A549 (cell line): ENCODE measurements around the gene DHX15. TPM values are rescaled to one million over a fixed set of nuclear protein-coding genes. Genes with fewer than 3 reads are reported as not detected.

Experiments
- ATAC-seq, 2 experiments: fragments of 200-7000 bp in 1 of 2; fragments of >200 bp in 1 of 2; cut with Nextera tagmentation in 1 of 2; cut with Tn5 transposase in 1 of 2; 3 replicates each; pipeline versions ENCODE4 v1.8.0 to v1.9.1; 2018 to 2020; ENCODE audit warnings: mild to moderate bottlenecking in 1 of 2, moderate library complexity in 1 of 2
- CTCF ChIA-PET: fragments of 300-600 bp; sonication (Branson Sonifier 250); formaldehyde crosslinking; extraction: SDS; loops from one replicate; lab custom pipeline; 2021; ENCODE audit warnings: antibody characterized with exemption, inconsistent platforms; lab: Yijun Ruan, JAX
- POLR2A ChIA-PET: fragments of 350-600 bp; formaldehyde crosslinking; extraction: SDS; loops from one replicate; lab custom pipeline; 2021; ENCODE audit warnings: antibody characterized with exemption, inconsistent platforms; lab: Yijun Ruan, JAX
- DNase-seq, 2 experiments: peaks; one replicate each; pipeline versions ENCODE4 v3.0.0 to v3.0.0-alpha.2; 2011 to 2016; ENCODE audit warnings: low read depth in 1 of 2, low spot score in 1 of 2
- FAIRE-seq: peaks from 2 replicates; lab custom pipeline; 2011; peaks lifted over from hg19 to GRCh38; lab: Jason Lieb, UNC
- H3K27ac ChIP-seq, 2 experiments: fragments of >200 bp; sonication (Bioruptor Twin); formaldehyde crosslinking; 3 replicates each; pipeline ENCODE4 v1.5.1; 2016 to 2017
- H3K4me1 ChIP-seq: fragments of >200 bp; sonication (Bioruptor Twin); formaldehyde crosslinking; 3 replicates; pipeline ENCODE4 v1.6.1; 2016
- H3K4me2 ChIP-seq: fragments of >200 bp; sonication (Bioruptor Twin); formaldehyde crosslinking; 3 replicates; pipeline ENCODE4 v1.6.1; 2016
- H3K4me3 ChIP-seq: fragments of >200 bp; sonication (Bioruptor Twin); formaldehyde crosslinking; 3 replicates; pipeline ENCODE4 v1.5.1; 2016
- H3K9me3 ChIP-seq: fragments of >200 bp; sonication (Bioruptor Twin); formaldehyde crosslinking; 3 replicates; pipeline ENCODE4 v1.6.1; 2016
- CBX2 ChIP-seq: fragments of 200-600 bp; sonication (generic); IDR thresholded peaks from 2 replicates; pipeline ENCODE4 v1.6.1; 2016; ENCODE audit warnings: low read depth, mild to moderate bottlenecking, borderline replicate concordance
- CBX8 ChIP-seq: fragments of 200-600 bp; sonication (generic); IDR thresholded peaks from 2 replicates; pipeline ENCODE4 v1.6.1; 2016
- CEBPB ChIP-seq, 2 experiments: fragments of >200 bp in 1 of 2; sonication (Bioruptor Twin) in 1 of 2; formaldehyde crosslinking in 1 of 2; IDR thresholded peaks; 2 replicates each; pipeline ENCODE4 v1.6.1; 2012 to 2016
- CHD4 ChIP-seq: fragments of 200-600 bp; sonication (generic); IDR thresholded peaks from 2 replicates; pipeline ENCODE4 v1.6.1; 2016; ENCODE audit warnings: antibody characterized with exemption, mild to moderate bottlenecking, borderline replicate concordance
- EHMT2 ChIP-seq: fragments of 200-600 bp; sonication (generic); IDR thresholded peaks from 2 replicates; pipeline ENCODE4 v1.6.1; 2016; ENCODE audit warnings: antibody characterized with exemption, low read depth, mild to moderate bottlenecking, moderate library complexity
- FOSB ChIP-seq: fragments of 250-450 bp; sonication (Bioruptor Pico); IDR thresholded peaks from 2 replicates; pipeline ENCODE4 v1.5.0; 2020; ENCODE audit warnings: mild to moderate bottlenecking, moderate library complexity
- FOSL2 ChIP-seq, 2 experiments: fragments of 450-650 bp in 1 of 2; fragments of >200 bp in 1 of 2; sonication (Bioruptor Twin) in 1 of 2; formaldehyde crosslinking; IDR thresholded peaks; 2 replicates each; pipeline versions ENCODE4 v1.5.0 to v1.6.1; 2016 to 2020; ENCODE audit warnings: mild to moderate bottlenecking in 1 of 2, moderate library complexity in 1 of 2
- FOXS1 ChIP-seq: fragments of 250-450 bp; sonication (Bioruptor Pico); IDR thresholded peaks from 2 replicates; pipeline ENCODE4 v1.5.0; 2020; ENCODE audit warnings: mild to moderate bottlenecking, moderate library complexity
- GATA3 ChIP-seq: IDR thresholded peaks from 2 replicates; pipeline ENCODE4 v1.6.1; 2012; ENCODE audit warnings: borderline replicate concordance
- HOXB13 ChIP-seq: fragments of 250-450 bp; sonication (Bioruptor Pico); IDR thresholded peaks from 2 replicates; pipeline ENCODE4 v1.5.0; 2020; ENCODE audit warnings: low read depth, mild to moderate bottlenecking, moderate library complexity
- JUN ChIP-seq, 2 experiments: fragments of >200 bp; sonication (Bioruptor Twin); formaldehyde crosslinking; IDR thresholded peaks; 2 replicates in 1 of 2; 3 replicates in 1 of 2; pipeline ENCODE4 v1.6.1; 2016 to 2017
- JUNB ChIP-seq: fragments of >200 bp; sonication (Bioruptor Twin); formaldehyde crosslinking; IDR thresholded peaks from 2 replicates; pipeline ENCODE4 v1.6.1; 2016
- MAFK ChIP-seq: fragments of 450-650 bp; IDR thresholded peaks from 2 replicates; pipeline ENCODE4 v1.6.1; 2014; ENCODE audit not compliant: partially characterized antibody
- NFE2L2 ChIP-seq: fragments of 150-350 bp; conservative IDR thresholded peaks from 2 replicates; pipeline ENCODE4 v1.6.1; 2014; ENCODE audit warnings: low read length
- NR3C1 ChIP-seq: fragments of >200 bp; sonication (Bioruptor Twin); formaldehyde crosslinking; IDR thresholded peaks from 3 replicates; pipeline ENCODE4 v1.6.1; 2017
- PHF8 ChIP-seq: fragments of 200-600 bp; sonication (generic); IDR thresholded peaks from 2 replicates; pipeline ENCODE4 v1.6.1; 2016; ENCODE audit warnings: low read depth, mild to moderate bottlenecking, antibody characterized with exemption, moderate library complexity, borderline replicate concordance
- POLR2A ChIP-seq: IDR thresholded peaks from 2 replicates; pipeline ENCODE4 v1.6.1; 2012; ENCODE audit warnings: mild to moderate bottlenecking, low read length
- RARB ChIP-seq: fragments of 250-450 bp; sonication (Bioruptor Pico); IDR thresholded peaks from 2 replicates; pipeline ENCODE4 v1.8.0; 2021; ENCODE audit warnings: mild to moderate bottlenecking, moderate library complexity
- RNF2 ChIP-seq: fragments of 200-600 bp; sonication (generic); IDR thresholded peaks from 2 replicates; pipeline ENCODE4 v1.6.1; 2016; ENCODE audit warnings: low read depth, mild to moderate bottlenecking, antibody characterized with exemption, moderate library complexity, borderline replicate concordance
- SMC3 ChIP-seq: fragments of >200 bp; sonication (Bioruptor Twin); formaldehyde crosslinking; IDR thresholded peaks from 3 replicates; pipeline ENCODE4 v1.6.1; 2018; ENCODE audit warnings: inconsistent platforms
- SREBF2 ChIP-seq: fragments of 450-650 bp; IDR thresholded peaks from 2 replicates; pipeline ENCODE4 v1.6.1; 2014; ENCODE audit warnings: mild to moderate bottlenecking, moderate library complexity
- TFCP2L1 ChIP-seq: fragments of 250-450 bp; sonication (Bioruptor Pico); IDR thresholded peaks from 2 replicates; pipeline ENCODE4 v1.5.0; 2021; ENCODE audit warnings: mild to moderate bottlenecking
- TP53 ChIP-seq: fragments of 250-450 bp; sonication (Bioruptor Pico); IDR thresholded peaks from 2 replicates; pipeline ENCODE4 v1.5.0; 2021; ENCODE audit warnings: mild to moderate bottlenecking, moderate library complexity
- ZC3H11A ChIP-seq: fragments of 450-650 bp; IDR thresholded peaks from 2 replicates; pipeline ENCODE4 v1.6.1; 2014; ENCODE audit warnings: antibody characterized with exemption, mild to moderate bottlenecking
- ZFP36 ChIP-seq: fragments of 450-650 bp; IDR thresholded peaks from 2 replicates; pipeline ENCODE4 v1.6.1; 2014; ENCODE audit warnings: borderline replicate concordance; ENCODE audit not compliant: partially characterized antibody
- WGBS: methylation state at CpG from one replicate; pipeline ENCODE4 v1.1.6; 2017; ENCODE audit errors: missing lambda C conversion rate; 5-methylcytosine and 5-hydroxymethylcytosine counted together
- polyA plus RNA-seq, 4 experiments: library from polyadenylated mRNA; depleted of rRNA in 3 of 4; stranded (reverse); fragments of >200 nt; fragmentation: RNase III in 1 of 4; extraction: RNeasy Plus Mini Kit Qiagen cat#74134 plus additional on column Dnase treatment in 1 of 4; gene quantifications; 2 replicates in 3 of 4; 3 replicates in 1 of 4; pipeline ENCODE4 v1.2.3, GENCODE V29; 2011 to 2017
- TF ChIP-seq, protein P1 (sequence below): IDR thresholded peaks from 2 replicates; pipeline ENCODE4 v1.6.1; 2012
- TF ChIP-seq, protein P2 (sequence below): fragments of 250-450 bp; sonication (Bioruptor Pico); IDR thresholded peaks from 2 replicates; pipeline ENCODE4 v1.5.0; 2020; ENCODE audit warnings: low read depth, mild to moderate bottlenecking, moderate library complexity
- TF ChIP-seq, protein P3 (sequence below): fragments of >200 bp; sonication (Bioruptor Twin); formaldehyde crosslinking; IDR thresholded peaks from 3 replicates; pipeline ENCODE4 v1.6.1; 2016
- TF ChIP-seq, protein P4 (sequence below): IDR thresholded peaks from 2 replicates; pipeline ENCODE4 v1.6.1; 2012; ENCODE audit warnings: low read depth, borderline replicate concordance

DHX15 gene
- polyA plus RNA-seq, 2 of the 4 experiments (the other 2 are of a cell fraction) = 154 to 189 TPM

DNA sequence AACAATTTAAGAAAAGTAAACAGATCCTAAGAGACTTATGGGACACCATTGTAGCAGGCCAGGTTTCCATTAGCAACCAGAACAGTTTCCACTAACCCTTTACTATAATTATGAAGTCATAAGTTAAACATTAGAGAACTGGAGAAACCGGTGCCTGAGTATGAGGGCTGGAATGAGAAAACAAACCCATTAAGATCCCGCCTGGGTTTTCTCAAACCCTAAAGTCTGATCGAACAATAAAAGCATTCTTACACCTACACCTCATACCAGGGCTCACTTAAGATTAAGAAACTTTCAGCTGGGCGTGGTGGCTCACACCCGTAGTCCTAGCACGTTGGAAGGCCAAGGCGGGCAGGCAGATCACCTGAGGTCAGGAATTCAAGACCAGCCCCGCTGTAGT, 13.7 kb upstream of the DHX15 start:
- ATAC-seq = peak; percentile 66 to 86
- Histone ChIP-seq H3K9me3 (no peaks in the 10 kb centered on the region), H3K4me2 (peak overlapping the region; percentile 69)
- WGBS = 4% methylated on average over 8 of the region's 8 CpGs
- TF ChIP-seq GATA3 (peak; percentile 46; the same call in 1 of the 2 replicates), CHD4 (no peak), SREBF2 (no peak), CBX8 (no peak), RARB (CRISPR knock-in tag) (no peak), CBX2 (no peak), ZFP36 (no peak), TFCP2L1 (no peak), NFE2L2 (no peak), CEBPB (IDR thresholded peaks at IDR 0.05) (peak in 1 of 2 experiments; percentile 71; a peak in 1 of 4 replicates), PHF8 (no peak), JUN (IDR thresholded peaks at IDR 0.05) (peak in 1 of 2 experiments; percentile 44; a peak in 1 of 5 replicates), ZC3H11A (no peak), SMC3 (no peak), POLR2A (no peak), FOSB (no peak), RNF2 (no peak), FOSL2 (IDR thresholded peaks at IDR 0.05) (no peak), FOSL2 (CRISPR knock-in tag; IDR thresholded peaks at IDR 0.05) (peak; percentile 53), FOXS1 (CRISPR knock-in tag) (no peak), JUNB (0 out of 2 replicates have a peak, but pooled peaks have one; percentile 32), NR3C1 (no peak), EHMT2 (no peak), HOXB13 (no peak), TP53 (CRISPR knock-in tag) (no peak)
- TF ChIP-seq, protein P1, sequence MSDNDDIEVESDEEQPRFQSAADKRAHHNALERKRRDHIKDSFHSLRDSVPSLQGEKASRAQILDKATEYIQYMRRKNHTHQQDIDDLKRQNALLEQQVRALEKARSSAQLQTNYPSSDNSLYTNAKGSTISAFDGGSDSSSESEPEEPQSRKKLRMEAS = peak; percentile 65
- TF ChIP-seq, protein P2, sequence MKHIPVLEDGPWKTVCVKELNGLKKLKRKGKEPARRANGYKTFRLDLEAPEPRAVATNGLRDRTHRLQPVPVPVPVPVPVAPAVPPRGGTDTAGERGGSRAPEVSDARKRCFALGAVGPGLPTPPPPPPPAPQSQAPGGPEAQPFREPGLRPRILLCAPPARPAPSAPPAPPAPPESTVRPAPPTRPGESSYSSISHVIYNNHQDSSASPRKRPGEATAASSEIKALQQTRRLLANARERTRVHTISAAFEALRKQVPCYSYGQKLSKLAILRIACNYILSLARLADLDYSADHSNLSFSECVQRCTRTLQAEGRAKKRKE (CRISPR knock-in tag) = no peak
- TF ChIP-seq, protein P3, sequence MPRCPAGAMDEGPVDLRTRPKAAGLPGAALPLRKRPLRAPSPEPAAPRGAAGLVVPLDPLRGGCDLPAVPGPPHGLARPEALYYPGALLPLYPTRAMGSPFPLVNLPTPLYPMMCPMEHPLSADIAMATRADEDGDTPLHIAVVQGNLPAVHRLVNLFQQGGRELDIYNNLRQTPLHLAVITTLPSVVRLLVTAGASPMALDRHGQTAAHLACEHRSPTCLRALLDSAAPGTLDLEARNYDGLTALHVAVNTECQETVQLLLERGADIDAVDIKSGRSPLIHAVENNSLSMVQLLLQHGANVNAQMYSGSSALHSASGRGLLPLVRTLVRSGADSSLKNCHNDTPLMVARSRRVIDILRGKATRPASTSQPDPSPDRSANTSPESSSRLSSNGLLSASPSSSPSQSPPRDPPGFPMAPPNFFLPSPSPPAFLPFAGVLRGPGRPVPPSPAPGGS = no peak
- TF ChIP-seq, protein P4, sequence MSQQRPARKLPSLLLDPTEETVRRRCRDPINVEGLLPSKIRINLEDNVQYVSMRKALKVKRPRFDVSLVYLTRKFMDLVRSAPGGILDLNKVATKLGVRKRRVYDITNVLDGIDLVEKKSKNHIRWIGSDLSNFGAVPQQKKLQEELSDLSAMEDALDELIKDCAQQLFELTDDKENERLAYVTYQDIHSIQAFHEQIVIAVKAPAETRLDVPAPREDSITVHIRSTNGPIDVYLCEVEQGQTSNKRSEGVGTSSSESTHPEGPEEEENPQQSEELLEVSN = no peak; the same call in 1 of the 2 replicates
- TF ChIP-seq, all 56 proteins: peak for 6
- ChIA-PET POLR2A (interaction anchor here (1.8 kb wide), 1 partner anchor 13 kb away, joined by 8 read pairs; the partner anchor contains the start of gene DHX15), CTCF (interaction anchor here (0.6 to 0.7 kb wide), 3 partner anchors 15 to 157 kb away, joined by 3 to 4 read pairs (median 4); no protein-coding TSS in a partner anchor)
- DNase-seq (peak; percentile 27 to 84), FAIRE-seq (no peak)
- no peak overlapping the region for H3K4me3 ChIP-seq
- H3K27ac ChIP-seq = peak overlapping the region; percentile 88 to 93
- peaks cover 47% of the 10 kb centered on the region for H3K4me1 ChIP-seq

DNA sequence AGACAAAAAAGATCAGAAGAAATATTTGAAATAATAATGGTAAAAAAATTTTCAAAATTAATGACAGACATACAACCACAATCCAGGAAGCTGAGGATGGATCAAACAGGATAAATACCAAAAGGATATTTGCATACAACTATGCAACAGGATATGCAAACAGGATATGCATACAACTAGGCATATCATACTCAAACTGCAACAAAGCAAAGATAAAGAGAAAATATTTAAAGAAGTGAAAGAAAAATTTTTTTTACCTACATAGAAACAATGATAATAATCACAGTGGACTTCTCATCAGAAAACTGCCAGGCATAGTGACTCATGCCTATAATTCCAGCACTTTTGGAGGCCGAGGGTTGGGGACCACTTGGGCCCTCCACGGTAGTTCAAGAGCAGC, 11.3 kb upstream of the DHX15 start:
- Histone ChIP-seq H3K9me3 (peaks cover 2% of the 10 kb centered on the region; the same call in 2 of the 3 replicates), H3K27ac (peak overlapping the region; percentile 86 to 88), H3K4me2 (peak overlapping the region; percentile 69), H3K4me1 (peaks cover 39% of the 10 kb centered on the region)
- FAIRE-seq (no peak), DNase-seq (peak in 1 of 2 experiments; percentile 4), ATAC-seq (peak in 1 of 2 experiments; percentile 21; a peak in 1 of 6 replicates)
- CTCF ChIA-PET = no interaction called here
- WGBS = 0% methylated on average over 2 of the region's 2 CpGs
- no peak for TF ChIP-seq FOSL2 (IDR thresholded peaks at IDR 0.05)
- TF ChIP-seq FOSL2 (CRISPR knock-in tag; IDR thresholded peaks at IDR 0.05) = peak; percentile 40
- no peak for TF ChIP-seq MAFK
- TF ChIP-seq, all 56 proteins: peak for 1
- POLR2A ChIA-PET = interaction anchor here (1.8 kb wide), 1 partner anchor 11 kb away, joined by 11 read pairs; the partner anchor contains the start of gene DHX15
- no peak overlapping the region for H3K4me3 ChIP-seq
